Endothelial cell of umbilical vein (primary cell): Measurements from ENCODE around the gene GEMIN4. TPM values are rescaled to one million over a fixed set of nuclear protein-coding genes. Genes with fewer than 3 reads are reported as not detected.

Source experiments
- BruUV-seq: library from RNA; stranded (reverse); fragments of 400-500 nt; replicated peaks from 2 replicates; lab custom pipeline; 2021; lab: Mats Ljungman, UMichigan
- CTCF ChIA-PET: fragments of 300-600, 350-600 bp; sonication (Branson Sonifier 250); formaldehyde crosslinking; loops from one replicate; lab custom pipeline; 2021; ENCODE audit warnings: antibody characterized with exemption, inconsistent platforms; lab: Charles Lee
- POLR2A ChIA-PET: fragments of 300-600, 350-600 bp; sonication (Branson Sonifier 250); formaldehyde crosslinking; loops from one replicate; lab custom pipeline; 2021; ENCODE audit warnings: antibody characterized with exemption, inconsistent platforms; lab: Charles Lee
- DNase-seq: peaks from one replicate; pipeline ENCODE4 v3.0.0-alpha.2; 2011; ENCODE audit warnings: low read depth, low spot score
- FAIRE-seq: peaks from 2 replicates; lab custom pipeline; 2011; peaks lifted over from hg19 to GRCh38; lab: Jason Lieb, UNC
- H2AFZ ChIP-seq: 2 replicates; pipeline ENCODE4 v1.6.0; 2012; ENCODE audit warnings: low read depth, low read length, control low read depth, inconsistent platforms
- H3K27ac ChIP-seq: 2 replicates; pipeline ENCODE4 v1.5.1; 2011; ENCODE audit warnings: low read depth, mild to moderate bottlenecking, control low read depth, low read length, moderate library complexity; ENCODE audit not compliant: insufficient read depth
- H3K27me3 ChIP-seq, 2 experiments: 2 replicates each; pipeline versions ENCODE4 v1.6.0 to v1.6.1; 2011; ENCODE audit warnings: low read length in 2 of 2, mixed read lengths in 1 of 2; ENCODE audit not compliant: control insufficient read depth in 2 of 2, insufficient read depth in 2 of 2
- H3K36me3 ChIP-seq, 2 experiments: 2 replicates in 1 of 2; 3 replicates in 1 of 2; pipeline ENCODE4 v1.5.1; 2011; ENCODE audit warnings: low read length in 2 of 2, mild to moderate bottlenecking in 1 of 2, moderate library complexity in 1 of 2; ENCODE audit not compliant: control insufficient read depth in 2 of 2, insufficient read depth in 2 of 2; ENCODE audit errors: extremely low read depth in 1 of 2
- H3K4me1 ChIP-seq: 3 replicates; pipeline ENCODE4 v1.5.1; 2011; ENCODE audit warnings: mild to moderate bottlenecking, low read length; ENCODE audit not compliant: control insufficient read depth, insufficient read depth; ENCODE audit errors: extremely low read depth
- H3K4me2 ChIP-seq: 2 replicates; pipeline ENCODE4 v1.6.1; 2011; ENCODE audit warnings: low read length, control low read depth, mixed read lengths; ENCODE audit not compliant: insufficient read depth
- H3K4me3 ChIP-seq, 3 experiments: fragments of 200-600 bp in 1 of 3; sonication (generic), shearing (Covaris generic) in 1 of 3; replicated peaks in 1 of 3; 2 replicates each; pipeline ENCODE4 v1.5.1; 2011 to 2016; ENCODE audit warnings: control low read depth in 3 of 3, low read length in 3 of 3, mild to moderate bottlenecking in 2 of 3, inconsistent platforms in 1 of 3, low read depth in 1 of 3, moderate library complexity in 1 of 3; ENCODE audit not compliant: insufficient read depth in 1 of 3
- H3K79me2 ChIP-seq: 2 replicates; pipeline ENCODE4 v1.6.0; 2012; ENCODE audit warnings: low read length, inconsistent platforms; ENCODE audit not compliant: control insufficient read depth, insufficient read depth
- H3K9ac ChIP-seq: replicated peaks from 2 replicates; pipeline ENCODE3; 2011; ENCODE audit warnings: low read length, control low read depth; ENCODE audit not compliant: insufficient read depth; ENCODE audit errors: extremely low read depth
- H3K9me1 ChIP-seq: replicated peaks from 3 replicates; pipeline ENCODE4 v1.6.0; 2011; ENCODE audit warnings: mild to moderate bottlenecking, low read length; ENCODE audit not compliant: control insufficient read depth, insufficient read depth; ENCODE audit errors: extremely low read depth
- H3K9me3 ChIP-seq: replicated peaks from 2 replicates; pipeline ENCODE4 v1.5.1; 2012; ENCODE audit warnings: low read length, inconsistent platforms; ENCODE audit not compliant: control insufficient read depth, insufficient read depth
- H4K20me1 ChIP-seq: replicated peaks from 2 replicates; pipeline ENCODE3; 2011; ENCODE audit warnings: mild to moderate bottlenecking, low read length; ENCODE audit not compliant: control insufficient read depth, insufficient read depth; ENCODE audit errors: extremely low read depth
- CTCF ChIP-seq, 2 donors: IDR thresholded peaks; 1 replicate in 1 of 2; 2 replicates in 1 of 2; pipeline ENCODE4 v1.5.1; 2011; ENCODE audit warnings: low read length in 2 of 2, mild to moderate bottlenecking in 2 of 2, moderate library complexity in 2 of 2, control low read depth in 1 of 2, inconsistent platforms in 1 of 2, low read depth in 1 of 2; ENCODE audit not compliant: insufficient read depth in 1 of 2; ENCODE audit errors: extremely low read depth in 1 of 2
- EZH2 ChIP-seq: IDR thresholded peaks from 2 replicates; pipeline ENCODE4 v1.6.1; 2012; ENCODE audit warnings: borderline replicate concordance, low read depth, mild to moderate bottlenecking, moderate library complexity, low read length, inconsistent platforms; ENCODE audit not compliant: severe bottlenecking
- FOS ChIP-seq: IDR thresholded peaks from 2 replicates; pipeline ENCODE4 v1.6.1; 2011; ENCODE audit warnings: mild to moderate bottlenecking, low read length, moderate library complexity, borderline replicate concordance; ENCODE audit not compliant: insufficient read depth
- GATA2 ChIP-seq: IDR thresholded peaks from 2 replicates; pipeline ENCODE4 v1.7.0; 2011; ENCODE audit warnings: low read depth, mild to moderate bottlenecking, moderate library complexity, mixed read lengths, low read length; ENCODE audit not compliant: insufficient read length, insufficient read depth
- JUN ChIP-seq: IDR thresholded peaks from 2 replicates; pipeline ENCODE4 v1.6.1; 2011; ENCODE audit warnings: borderline replicate concordance, low read depth; ENCODE audit not compliant: insufficient read length, insufficient read depth
- MAX ChIP-seq: IDR thresholded peaks from 2 replicates; pipeline ENCODE4 v1.6.1; 2011; ENCODE audit not compliant: insufficient read depth, insufficient read length
- MYC ChIP-seq: IDR thresholded peaks from one replicate; pipeline ENCODE4 v1.6.1; 2011; ENCODE audit warnings: mild to moderate bottlenecking, low read depth, low read length
- POLR2A ChIP-seq: IDR thresholded peaks from 2 replicates; pipeline ENCODE4 v1.6.1; 2012; ENCODE audit warnings: low read depth, mild to moderate bottlenecking, control low read depth, low read length
- POLR2AphosphoS5 ChIP-seq: IDR thresholded peaks from 2 replicates; pipeline ENCODE4 v1.6.1; 2012; ENCODE audit warnings: low read depth, mild to moderate bottlenecking, control low read depth, low read length, moderate library complexity; ENCODE audit not compliant: insufficient read depth
- dilution Hi-C: fragments of 300-500 bp; cut with MboI; formaldehyde crosslinking; loops from one replicate; pipeline ENCODE4 v1.15.0; 2019; ENCODE audit warnings: low sequenced_read_pairs; ENCODE audit not compliant: extremely low pct_ligation_motif_present
- intact Hi-C: fragments of 100-400 bp; cut with micrococcal nuclease; formaldehyde crosslinking; loops from one replicate; pipeline ENCODE4 v1.10.0; 2022
- polyA plus RNA-seq, 4 experiments: library from polyadenylated mRNA; depleted of rRNA in 3 of 4; stranded (reverse) in 3 of 4; unstranded in 1 of 4; fragments of >200 nt; gene quantifications; 2 replicates each; pipeline versions ENCODE4 v1.2.1 to v1.2.3, GENCODE V29; 2011 to 2012; ENCODE audit warnings: missing spikeins in 1 of 4
- total RNA-seq: library from RNA; stranded (reverse); gene quantifications from 2 replicates; pipeline ENCODE4 v1.2.3, GENCODE V29; 2021

Gene GEMIN4
- total and polyA plus RNA-seq, 2 donors (not counting 3 experiments of a cell fraction or from before 2014, with no cell fraction given) = 23.5 to 29.9 TPM

- no peak overlapping the region for H3K27ac ChIP-seq
- DNase-seq (no peak), FAIRE-seq (peak; percentile 15)
- TF ChIP-seq GATA2 (no peak), MAX (no peak), POLR2AphosphoS5 (no peak), EZH2 (no peak), JUN (no peak), CTCF (IDR thresholded peaks at IDR 0.05; ENCODE audit: extremely low read depth in 1 of 2, insufficient read depth in 1 of 2, low read depth in 1 of 2, low read length in 2 of 2) (no peak), POLR2A (no peak), MYC (no peak), FOS (no peak)
- intact Hi-C loops (no loop called here), dilution Hi-C loops (no loop called here)
- H3K79me2 ChIP-seq = peaks cover 38% of the 10 kb centered on the region
- POLR2A ChIA-PET = interaction anchor here (0.6 kb wide), 1 partner anchor 246 kb away, joined by 5 read pairs; no protein-coding TSS in a partner anchor
- H2AFZ ChIP-seq = no peak overlapping the region
- H3K9me3 ChIP-seq = no peaks in the 10 kb centered on the region
- BruUV-seq = no TSS peak
- H3K4me3 ChIP-seq = no peak overlapping the region
- H4K20me1 ChIP-seq = no peaks in the 10 kb centered on the region
- H3K9ac ChIP-seq = no peak overlapping the region
- H3K4me1 ChIP-seq = peaks cover 13% of the 10 kb centered on the region
- H3K4me2 ChIP-seq = no peak overlapping the region
- H3K9me1 ChIP-seq = no peaks in the 10 kb centered on the region
- CTCF ChIA-PET = interaction anchor here (0.9 to 1.9 kb wide), 3 partner anchors 15 to 242 kb away, joined by 3 to 4 read pairs (median 3); partner anchors contain the start of gene NXN
- no peaks in the 10 kb centered on the region for H3K27me3 ChIP-seq
- H3K36me3 ChIP-seq = peaks cover 5 to 27% of the 10 kb centered on the region in 2 experiments
These were observed 14.4 kb downstream of the GEMIN4 start for GRCh38 chr17:737561-738113.
